NCI-H2107 treated with DMSO at 0.1 percent for 48 hours (cell line): ENCODE measurements around the gene NHSL2.
"Not testable (repeated sequence)": the region's sequence is repeated elsewhere in the genome, so short reads cannot be mapped to it uniquely, and the experiment has no call there.

Source experiments
- DNase-seq: peaks from one replicate; lab custom pipeline; 2025; ENCODE audit not compliant: unreplicated experiment; lab: John Stamatoyannopoulos, UW

Gene NHSL2

DNA sequence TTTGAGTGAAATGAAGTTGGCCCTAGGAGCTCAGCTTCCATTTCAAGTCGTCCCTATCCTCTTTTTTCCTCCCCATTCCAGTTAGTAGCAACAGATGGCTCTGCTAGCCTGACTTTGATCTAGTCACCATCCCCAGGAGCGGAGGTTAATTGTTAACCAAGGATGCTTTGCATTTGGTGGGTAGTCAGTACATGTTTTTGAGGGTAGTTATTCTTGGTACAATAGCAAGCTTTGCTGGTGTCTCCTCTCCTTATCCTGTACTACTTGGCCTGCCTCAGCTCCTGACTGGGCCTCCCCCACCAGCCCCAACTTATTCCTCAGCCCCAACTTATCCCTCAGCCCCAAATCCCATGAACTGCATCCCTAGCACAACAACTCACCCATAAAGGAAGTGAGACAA, 235.9 kb downstream of the NHSL2 start:
- no peak for DNase-seq

DNA sequence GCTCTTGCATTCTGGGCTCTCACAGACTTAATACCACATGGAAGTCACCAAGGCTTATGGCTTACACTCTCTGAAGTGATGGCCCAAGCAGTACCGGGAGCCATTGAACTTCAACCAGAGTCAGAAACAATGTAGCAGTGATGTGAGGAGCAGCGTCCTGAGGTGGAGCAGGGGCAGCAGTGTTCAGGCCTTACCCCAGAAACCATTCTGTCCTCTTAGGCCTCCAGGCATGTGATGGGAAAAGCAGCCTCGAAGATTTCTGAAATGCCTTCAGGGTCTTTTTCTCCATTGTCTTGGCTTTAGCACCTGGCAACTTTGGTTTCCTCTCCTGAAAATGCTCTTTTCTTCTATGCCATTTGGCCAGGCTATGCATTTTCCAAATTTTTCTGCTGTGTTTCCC, 248.1 kb downstream of the NHSL2 start:
- DNase-seq: no peak

DNA sequence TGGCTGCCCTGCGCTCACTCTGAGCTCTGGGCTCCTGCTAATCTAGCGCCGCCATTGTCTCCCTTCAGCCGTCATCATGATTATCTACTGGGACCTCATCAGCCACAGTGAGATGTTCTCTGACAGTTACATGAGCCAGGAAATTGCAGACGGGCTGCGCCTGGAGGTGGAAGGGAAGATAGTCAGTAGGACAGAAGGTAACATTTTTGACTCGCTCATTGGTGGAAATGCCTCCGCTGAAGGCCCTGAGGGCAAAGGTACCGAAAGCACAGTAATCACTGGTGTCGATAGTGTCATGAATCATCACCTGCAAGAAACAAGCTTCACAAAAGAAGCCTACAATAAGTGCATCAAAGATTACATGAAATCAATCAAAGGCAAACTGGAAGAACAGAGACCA, 249.1 kb downstream of the NHSL2 start:
- no peak for DNase-seq

DNA sequence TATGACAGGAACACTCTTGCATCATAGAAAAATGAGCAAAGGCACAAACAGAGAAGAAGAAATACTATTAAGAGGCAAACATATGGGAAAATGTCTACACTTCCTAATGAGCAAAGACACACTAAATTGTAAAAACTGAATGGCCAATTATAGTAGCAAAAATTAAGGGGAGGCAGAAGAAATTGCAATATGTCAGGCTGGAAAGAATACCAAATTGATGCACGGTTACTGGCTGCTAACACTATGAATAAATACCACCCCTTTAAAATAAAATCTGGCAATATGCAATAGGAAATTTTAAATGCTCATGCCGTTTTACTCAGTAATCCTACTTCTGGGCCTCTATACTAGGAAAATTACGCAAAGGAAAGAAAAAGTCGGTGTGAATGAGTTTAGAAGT, 254.9 kb downstream of the NHSL2 start:
- no peak for DNase-seq

- no peak for DNase-seq
Measured at GRCh38 chrX:72169008-72169728, 258.5 kb downstream of the NHSL2 start.

- DNase-seq: not testable (repeated sequence)
Measured at GRCh38 chrX:72176289-72176688, 265.6 kb downstream of the NHSL2 start.

- DNase-seq: no peak
Measured at GRCh38 chrX:72176981-72177380, 266.3 kb downstream of the NHSL2 start.

DNA sequence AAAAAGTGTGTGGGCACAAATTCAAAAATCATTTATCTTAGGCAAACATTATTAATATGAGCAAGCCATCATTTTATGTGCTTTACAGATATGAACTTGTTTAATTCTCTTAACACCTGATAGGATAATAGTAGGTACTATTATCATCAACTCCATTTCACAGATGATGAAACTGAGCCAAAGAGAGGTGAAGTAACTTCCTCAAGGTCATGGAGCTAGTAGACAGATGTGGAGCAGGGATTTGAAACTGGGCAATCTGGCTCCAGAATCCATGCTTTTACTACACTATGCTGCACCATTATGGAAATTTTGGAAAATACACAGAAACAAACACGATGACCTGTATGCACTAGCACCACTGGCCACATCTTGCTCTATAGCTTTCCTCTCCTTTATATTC, 269.9 kb downstream of the NHSL2 start:
- DNase-seq: no peak

DNA sequence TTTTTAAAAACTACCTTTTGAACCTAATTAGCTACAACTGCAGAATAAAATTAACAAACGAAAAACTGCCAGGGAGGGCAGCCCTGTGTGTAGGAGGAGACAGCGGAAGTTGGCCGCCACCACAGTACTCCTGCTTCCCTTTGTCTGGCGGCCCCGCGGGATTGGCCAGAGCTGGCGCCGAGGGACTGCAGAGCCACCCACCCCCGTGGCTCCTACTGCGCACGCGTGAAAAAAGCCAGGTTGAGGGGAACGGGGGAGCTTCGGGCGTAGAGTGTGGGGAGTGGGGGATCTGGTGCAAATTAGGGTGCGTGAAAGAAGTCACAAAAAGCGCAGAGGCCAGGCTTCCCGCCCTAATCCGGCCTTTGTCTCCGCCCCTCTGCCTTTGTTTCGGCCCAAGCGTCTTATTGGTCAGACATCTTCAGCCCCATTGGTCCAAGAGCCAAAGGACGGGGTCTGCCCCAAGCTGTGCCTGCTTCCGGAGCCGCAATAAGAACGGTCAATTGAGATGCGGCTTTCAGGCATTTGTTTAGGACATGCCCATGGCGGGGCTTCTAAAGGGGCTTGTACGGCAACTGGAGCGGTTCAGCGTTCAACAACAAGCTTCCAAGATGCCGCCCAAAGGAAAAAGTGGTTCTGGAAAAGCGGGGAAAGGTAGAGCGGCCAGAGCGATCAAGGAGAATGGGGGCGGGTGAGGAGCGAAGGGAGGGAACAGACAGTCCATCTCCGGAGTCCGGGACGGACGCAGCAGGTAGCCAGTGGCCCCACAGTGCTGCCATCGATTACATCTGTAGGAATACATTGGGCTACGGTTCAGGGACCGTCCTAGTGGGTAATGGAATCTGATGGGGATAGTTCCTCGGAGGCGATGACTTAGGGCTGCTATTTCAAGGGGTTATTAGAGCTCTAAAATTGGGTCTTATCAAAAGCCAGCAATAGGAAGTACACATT, 270.8 kb downstream of the NHSL2 start, which contains the start of gene PIN4:
PIN4 (plus strand) TSS at position 580 of the 948 bp plus-strand sequence; CDS start at position 609, 29 bp downstream.
- DNase-seq: peak; percentile 98

GRCh38 chrX:72182924-72183323, 272.3 kb downstream of the NHSL2 start:
- DNase-seq: no peak

DNA sequence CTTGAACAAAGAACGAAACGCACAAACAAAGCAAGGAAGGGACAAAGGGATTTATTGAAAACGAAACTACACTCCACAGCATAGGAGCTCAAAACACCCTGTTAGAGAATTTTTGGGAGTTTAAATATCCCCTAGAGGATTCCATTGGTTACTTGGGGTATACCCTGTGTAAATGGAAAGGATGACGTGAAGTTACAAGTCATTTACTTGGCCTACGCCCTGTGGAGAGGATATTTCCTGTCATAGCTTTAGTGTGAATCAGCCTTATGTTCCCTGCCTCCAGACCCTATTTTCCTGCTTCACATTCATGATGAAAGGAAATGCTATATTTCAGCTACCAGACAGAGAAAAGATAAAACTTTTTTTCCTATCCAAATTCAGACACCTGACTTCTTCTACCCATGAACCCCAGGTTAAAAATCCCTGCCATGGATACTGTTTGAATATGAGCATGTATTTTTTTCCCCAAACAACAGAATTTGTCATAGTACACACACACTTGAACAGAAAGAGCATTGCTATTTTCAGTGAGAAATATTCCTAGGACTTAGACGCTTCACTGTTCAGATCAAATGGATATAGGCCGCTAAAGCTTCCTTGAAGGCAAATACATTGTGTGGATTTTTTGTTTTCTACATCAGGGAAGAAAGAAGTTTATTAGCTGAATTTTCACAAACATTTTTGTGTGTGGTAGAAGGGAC, 291.3 kb downstream of the NHSL2 start:
- DNase-seq: no peak
